GM19324 (cell line): Measurements from ENCODE around the gene AQP4.

Source experiments
- ATAC-seq: cut with Tn5 transposase; IDR thresholded peaks from one replicate; pipeline ENCODE4 v1.9.1; 2021; ENCODE audit warnings: mild to moderate bottlenecking, moderate library complexity; ENCODE audit not compliant: unreplicated experiment, low FRiP score

Gene AQP4

DNA sequence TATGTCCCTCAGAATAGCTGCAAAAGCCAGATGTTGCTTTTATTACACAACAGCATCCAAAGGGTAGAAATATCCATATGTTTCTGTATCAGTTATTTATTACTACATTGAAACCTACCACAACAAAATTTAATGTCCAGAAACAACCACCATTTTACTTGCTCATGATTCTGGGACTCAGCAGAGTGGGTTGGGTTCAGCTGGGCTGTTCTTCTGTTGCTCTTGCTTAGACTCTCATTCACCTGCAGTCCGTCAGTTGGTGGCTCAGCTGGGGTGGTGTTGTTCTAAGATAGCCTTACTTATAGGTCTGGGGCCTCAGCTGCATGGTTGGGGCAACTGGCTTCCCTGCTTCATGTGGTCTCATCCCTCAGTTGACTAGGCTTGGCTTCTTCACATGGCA is 21.7 kb downstream of the AQP4 start:
- ATAC-seq: no peak

DNA sequence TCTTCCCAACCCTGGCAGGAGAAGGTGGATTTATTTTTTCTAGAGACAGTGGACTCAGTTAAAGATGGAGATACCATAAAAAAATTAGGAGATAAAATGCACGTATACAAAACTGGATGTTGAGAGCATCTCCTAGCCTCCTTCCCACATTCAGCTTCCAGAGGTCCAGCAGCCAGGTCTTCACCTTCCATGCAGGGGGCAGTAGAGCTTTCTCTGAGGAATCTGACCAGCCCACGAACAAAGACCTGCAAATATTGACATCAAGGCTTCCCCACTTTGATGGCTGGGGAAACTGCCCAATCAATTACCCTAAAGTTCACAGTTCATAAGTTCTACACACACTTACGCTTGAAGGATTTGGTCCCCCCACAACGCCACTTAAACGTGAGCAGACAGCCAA is 24.5 kb downstream of the AQP4 start:
- ATAC-seq: no peak

DNA sequence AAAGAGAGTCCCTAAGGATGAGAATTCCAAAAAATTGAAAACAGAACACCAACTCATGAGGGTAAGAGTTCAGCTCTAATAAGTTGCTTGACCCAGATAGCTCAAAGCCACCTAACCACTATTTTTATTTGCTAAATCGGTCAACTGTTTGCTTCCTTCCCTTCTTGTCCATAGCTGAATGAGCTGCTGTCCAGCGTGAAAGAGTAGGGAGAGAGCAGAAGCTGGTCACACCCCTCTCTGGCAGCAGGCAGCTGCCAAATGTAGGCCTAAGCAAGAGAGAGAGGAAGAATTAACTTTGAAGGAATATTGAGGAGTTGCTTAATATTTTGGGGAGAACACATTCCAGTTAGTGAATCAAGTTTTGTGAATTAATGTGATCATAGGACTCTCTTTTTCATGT is 25.9 kb downstream of the AQP4 start:
- ATAC-seq: no peak

DNA sequence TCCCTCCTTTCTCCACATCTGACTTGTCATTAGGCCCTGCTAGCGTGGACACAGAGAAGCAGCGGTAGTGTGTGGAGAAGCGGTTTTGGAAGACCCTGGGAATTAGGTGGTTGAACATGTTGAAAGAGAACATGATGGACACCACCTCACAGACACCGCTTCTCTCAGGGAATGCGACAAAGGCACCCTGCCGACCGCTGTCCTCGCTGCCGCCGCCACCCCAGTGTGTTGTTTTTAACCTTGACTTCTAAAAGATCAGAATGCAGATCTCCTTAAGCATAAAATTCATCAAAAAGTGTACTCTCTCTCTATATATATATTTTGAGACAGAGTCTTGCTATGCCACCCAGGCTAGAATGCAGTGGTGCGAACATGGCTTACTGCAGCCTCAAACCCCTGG is 33.2 kb downstream of the AQP4 start:
- ATAC-seq: no peak

DNA sequence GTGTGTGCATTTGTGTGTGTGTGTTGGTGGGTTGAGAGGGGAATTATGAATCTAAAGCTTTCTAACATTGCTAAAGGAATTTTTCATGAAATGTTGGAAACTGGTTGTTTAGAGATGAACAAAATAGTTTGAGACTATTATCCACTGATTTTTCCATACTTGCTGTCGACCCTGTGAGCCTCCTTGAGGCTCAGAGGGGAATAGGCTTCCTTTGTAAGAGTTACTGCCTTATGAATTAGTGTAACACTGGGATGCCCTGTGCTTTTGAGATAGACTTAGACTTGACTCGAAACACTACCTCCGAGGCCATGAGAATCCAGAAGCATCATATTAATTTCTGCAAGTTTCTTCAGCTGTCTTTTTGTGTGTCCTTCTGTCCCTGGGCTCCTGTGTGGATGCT is 37.9 kb downstream of the AQP4 start:
- ATAC-seq: no peak

DNA sequence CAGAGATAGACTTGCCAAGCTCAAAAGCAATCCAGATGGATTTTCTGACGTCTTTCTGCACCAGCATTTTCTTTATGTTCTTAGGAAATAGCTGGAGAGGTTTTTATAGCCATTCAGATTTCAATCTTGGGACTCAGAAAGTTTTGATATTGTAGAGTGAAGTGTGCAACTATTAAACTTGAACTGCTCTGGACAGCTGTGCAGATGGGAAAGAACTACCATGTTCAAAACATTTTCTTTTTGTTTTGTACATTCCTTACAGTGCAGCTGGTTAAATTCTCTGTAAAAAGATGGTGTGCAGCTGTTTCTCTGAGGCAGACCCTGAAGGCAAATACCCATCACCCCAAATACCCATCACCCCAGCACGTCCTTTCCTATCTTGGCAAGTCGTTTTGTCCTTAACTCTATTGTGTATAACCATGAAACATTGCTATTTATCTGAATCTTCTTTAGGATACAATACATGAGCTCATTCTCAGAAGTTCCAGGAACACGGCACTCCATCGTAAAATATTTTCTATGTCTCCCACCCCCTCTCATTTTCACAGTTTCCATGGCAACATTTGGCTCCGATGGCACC is 38.8 kb downstream of the AQP4 start:
- no peak for ATAC-seq

DNA sequence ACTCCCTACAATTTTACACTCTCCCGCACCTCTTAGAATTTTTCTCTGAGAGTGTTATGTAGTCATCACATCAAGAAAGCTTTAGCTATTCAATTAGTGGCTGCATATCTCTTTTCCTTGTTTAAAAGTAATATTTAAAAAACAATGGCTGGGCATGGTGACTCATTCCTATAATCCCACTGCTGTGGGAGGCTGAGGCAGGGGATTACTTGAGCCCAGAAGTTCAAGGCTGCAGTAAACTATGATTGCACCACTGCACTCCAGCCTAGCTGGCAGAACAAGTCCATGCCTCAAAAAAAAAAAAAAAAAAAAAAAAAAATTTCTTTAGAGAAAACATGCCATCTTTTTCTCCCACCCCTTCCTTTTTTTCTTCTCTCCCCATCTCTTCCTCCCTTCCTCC is 44.3 kb downstream of the AQP4 start:
- ATAC-seq: no peak

DNA sequence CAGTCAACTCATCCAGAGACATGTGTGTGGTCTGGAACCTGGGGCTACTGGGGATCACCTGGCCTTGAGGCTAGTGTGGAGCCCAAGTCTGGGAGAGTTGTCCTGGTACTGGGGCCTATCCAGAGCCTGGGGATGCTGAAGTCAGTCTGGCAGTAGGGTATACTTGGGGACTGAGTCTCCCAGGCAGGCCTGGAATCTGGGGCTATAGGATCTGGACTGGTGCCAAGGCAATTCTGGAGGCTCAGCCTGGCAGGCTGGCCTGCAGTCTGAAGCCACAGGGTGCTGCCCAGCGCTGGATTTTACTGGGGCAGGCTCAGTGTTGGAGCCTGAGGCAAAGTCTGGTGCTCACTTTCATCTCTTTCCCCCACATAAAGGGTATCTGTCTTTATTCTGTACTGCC is 46.5 kb downstream of the AQP4 start:
- no peak for ATAC-seq

DNA sequence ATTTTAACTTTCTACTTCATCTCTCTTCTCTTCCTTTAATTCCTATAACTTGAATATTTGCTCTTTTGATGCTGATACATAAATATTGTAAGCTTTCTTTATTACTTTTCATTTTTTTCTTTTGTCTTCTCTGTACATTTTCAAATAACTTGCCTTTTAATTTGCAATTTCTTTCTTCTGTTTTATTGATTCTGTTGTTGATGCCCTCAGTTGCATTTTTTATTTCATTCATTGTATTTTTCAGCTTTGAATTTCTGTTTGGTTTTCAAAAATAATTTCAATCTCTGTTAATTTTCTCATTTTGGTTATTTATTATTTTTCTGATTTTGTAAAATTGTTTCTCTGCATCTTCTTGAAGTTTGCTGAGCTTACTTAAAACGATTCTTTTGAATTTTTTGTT is 47.0 kb downstream of the AQP4 start:
- no peak for ATAC-seq

DNA sequence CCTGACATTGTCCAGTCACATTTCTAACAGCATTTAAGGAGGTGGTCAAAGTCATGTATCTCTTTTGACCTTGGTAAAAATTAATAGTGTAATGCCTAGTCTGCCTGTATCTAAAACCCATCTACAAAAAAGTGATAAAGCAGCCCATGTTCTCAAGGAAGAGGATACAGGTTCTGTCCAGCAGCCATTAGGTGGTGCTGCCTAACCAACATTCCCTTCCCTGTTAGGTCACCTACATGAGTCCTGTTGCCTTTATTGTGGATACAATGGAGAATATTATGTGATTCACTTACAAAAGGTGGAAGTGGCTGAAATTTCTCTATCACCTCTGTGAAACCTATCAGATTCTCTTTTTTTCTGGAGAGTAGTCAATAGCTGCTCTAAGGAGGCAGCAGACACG is 52.5 kb downstream of the AQP4 start:
- ATAC-seq: no peak

DNA sequence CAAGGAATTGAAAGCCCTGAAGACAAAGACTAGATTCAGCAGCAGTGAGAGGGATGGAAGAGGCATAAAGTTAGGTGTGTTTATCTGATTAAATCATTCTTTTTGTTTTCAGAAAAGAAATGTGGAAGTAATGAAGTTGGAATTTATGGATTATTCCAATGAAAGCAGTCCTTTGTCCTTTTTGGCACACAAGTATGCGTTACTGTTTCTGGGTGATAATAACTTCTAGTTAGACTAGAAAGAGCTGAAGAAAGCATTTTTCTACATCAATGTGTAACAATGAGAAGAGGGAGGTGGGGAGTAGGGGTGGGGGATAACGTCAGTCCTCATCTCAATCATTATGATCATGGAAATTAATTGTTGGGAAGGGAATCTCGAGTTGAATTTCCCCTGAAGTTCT is 53.0 kb downstream of the AQP4 start:
- ATAC-seq: no peak

DNA sequence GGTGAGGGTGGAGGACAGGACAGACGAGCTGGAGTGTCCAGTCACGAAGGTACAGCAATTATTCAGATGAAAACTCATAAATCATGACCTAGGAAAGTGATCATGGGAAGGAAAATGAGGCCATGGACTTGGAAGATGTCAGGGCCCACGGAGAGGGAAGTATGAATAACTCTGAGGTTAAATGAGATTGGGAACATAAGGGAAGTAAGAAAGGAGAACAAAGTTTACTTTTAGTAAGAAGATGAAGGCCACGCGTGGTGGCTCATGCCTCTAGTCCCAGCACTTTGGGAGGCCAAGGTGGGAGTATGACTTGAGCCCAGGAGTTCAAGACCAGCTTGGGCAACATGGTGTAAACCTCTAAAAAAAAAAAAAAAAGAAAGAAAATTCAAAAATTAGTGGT is 56.2 kb downstream of the AQP4 start:
- no peak for ATAC-seq

DNA sequence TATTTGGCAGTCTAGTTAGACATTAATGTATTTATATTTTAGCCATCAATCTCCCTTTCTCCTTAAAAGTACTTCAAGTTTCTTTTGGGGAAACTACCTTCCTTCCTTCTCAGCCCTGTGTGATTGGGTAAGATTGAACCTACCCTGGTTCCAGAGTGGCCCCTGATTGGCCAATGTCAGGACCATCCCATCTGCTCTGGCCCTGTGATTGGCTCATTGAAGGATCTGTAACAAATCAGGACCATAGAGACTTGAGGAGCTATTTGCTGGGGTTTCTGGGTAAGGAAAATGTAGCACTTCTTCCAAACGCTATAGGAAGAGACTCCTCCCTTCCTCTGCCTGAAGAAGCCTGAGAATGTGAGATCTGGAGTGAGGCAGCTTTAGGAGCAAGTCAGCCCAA is 59.3 kb downstream of the AQP4 start:
- ATAC-seq: no peak

DNA sequence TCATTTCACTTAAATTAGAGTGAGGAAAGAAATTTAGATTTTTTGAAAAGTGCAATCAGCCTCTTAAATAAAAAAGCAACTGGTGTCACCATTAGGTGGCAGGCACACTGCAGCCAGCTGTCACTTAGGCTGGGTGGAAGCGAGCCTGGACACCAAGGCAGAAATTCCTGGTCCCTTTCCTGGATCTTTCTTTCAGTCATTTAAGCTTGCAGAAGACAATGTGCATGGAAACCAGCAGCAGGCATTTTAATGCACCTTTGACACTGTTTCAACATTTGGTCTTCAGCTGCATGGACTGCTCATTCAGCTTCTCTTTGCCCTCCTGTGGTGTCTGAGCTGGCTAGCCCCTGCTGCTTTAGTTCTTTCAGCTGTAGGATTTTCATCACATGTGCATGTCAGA is 61.0 kb downstream of the AQP4 start:
- ATAC-seq: no peak

DNA sequence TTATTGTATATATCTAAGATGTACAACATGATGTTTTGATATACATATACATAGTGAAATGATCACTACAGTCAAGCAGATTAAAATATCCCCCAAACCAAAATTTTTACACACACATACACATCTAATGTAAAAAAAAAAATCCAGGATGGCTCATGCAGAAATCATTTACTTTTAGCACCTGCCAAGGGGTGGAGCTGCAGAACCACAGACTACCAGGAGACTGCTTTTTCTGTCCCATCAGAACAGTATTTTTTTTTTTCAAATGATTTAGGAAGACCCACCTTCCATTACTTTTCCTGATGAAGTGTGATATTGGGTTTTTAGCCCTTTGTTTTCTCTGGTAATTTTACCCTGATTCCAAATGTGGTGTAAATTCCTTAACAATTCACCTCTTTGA is 61.9 kb downstream of the AQP4 start:
- ATAC-seq: no peak

DNA sequence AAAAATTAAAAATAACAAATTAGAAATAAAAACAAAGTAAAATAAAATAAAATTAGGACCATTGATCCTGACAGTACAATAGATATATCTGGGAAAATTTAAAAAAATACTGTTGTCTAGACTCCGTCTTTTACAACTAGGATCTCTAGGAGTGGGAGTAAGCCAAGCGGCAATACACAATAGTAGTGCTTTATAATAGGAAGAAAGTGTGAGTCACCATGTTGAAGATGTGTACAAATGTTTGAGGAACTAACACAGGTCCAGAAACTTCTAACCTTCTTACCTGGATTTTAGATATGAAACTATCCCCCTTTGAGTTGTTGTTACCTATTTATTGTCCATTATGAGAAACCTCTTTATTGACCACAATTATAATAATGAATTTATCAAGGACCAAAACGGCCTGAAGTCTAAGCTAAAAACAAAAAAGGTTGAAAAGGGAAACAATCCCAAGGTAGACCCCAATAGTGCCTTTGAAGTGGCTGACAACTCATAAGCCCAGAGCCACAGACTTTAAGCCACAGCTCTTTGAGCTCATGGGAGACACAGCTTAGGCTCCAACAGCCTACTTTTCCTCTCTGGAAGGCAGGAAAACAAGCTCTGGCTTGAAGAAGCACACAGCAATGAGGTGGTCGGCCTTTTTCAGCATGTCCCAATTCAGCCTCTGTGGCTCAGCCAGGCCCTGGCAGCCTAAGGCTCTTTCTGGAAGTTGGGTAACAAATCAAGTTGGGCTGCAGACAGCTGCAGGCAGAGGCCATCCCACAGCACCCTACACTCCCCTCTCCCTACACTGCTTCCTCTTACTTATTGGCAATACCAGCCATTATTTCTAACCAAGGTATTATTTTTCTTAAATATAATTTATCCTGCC is 62.9 kb downstream of the AQP4 start:
- ATAC-seq: no peak
